ENCODE data around the gene RELB. TPM values are rescaled to one million over a fixed set of nuclear protein-coding genes. Genes with fewer than 3 reads are reported as not detected.

The RELB gene
- total and polyA plus RNA-seq, 9 of the 15 experiments (the other 6 are each of a cell fraction or from before 2014, with no cell fraction given): 0.15 to 1.1 (median 0.28) TPM; not detected in 2

DNA sequence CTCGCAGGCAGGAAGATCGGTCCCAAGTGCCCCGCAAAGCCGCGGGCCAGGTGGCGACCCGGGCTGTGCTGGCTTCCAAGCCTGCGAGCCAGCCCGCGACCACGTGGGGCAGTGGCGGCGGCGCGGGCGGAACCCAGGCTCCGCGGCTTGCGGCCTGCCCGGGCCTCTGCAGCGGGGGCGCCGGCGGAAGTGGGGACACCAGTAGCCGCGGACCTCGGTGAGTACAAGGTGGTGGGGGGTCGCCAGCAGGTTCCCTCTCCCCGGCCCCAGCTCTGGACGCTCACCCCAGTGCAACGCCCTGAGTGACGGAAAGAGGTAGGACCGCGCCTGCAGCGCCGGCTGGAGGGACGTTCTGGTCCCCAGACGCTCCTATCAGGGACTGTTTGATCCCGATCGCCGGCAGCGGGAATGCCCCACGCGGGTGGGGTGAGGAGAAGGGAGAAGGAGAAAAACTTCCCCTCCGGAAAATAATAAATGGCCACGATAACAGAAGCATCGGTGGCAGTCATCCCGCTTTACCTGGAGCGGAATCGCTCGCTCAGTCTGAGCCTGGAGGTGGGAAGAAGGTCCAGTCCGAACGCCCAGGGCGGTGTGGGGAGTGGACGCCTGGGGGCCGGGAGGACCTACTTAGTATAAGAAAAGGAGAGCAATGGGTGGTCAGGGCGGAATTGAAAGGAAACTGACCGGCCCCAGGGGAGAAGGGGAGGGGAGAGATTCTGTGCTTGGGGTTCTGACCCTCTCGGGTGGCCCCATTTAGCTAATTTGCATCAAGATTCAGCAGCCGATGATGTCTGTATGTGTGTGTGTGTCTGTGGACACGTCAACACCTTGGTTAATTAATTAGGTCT, 78.0 kb downstream of the RELB start, which contains the start of gene GEMIN7 (continued):
- TF ChIP-seq, protein P1, sequence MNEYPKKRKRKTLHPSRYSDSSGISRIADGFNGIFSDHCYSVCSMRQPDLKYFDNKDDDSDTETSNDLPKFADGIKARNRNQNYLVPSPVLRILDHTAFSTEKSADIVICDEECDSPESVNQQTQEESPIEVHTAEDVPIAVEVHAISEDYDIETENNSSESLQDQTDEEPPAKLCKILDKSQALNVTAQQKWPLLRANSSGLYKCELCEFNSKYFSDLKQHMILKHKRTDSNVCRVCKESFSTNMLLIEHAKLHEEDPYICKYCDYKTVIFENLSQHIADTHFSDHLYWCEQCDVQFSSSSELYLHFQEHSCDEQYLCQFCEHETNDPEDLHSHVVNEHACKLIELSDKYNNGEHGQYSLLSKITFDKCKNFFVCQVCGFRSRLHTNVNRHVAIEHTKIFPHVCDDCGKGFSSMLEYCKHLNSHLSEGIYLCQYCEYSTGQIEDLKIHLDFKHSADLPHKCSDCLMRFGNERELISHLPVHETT (CRISPR knock-in tag; conservative IDR thresholded peaks at IDR 0.05 in 1 of 2, IDR thresholded peaks at IDR 0.05 in 1 of 2): peak in 1 of 2 experiments; percentile 66; a peak in 1 of 4 replicates
- TF ChIP-seq EGR1 (conservative IDR thresholded peaks at IDR 0.05) (no peak; the same call in 1 of the 2 replicates), ZSCAN32 (CRISPR knock-in tag; IDR thresholded peaks at IDR 0.05) (peak; percentile 37; the same call in 1 of the 2 replicates), ZNF197 (CRISPR knock-in tag; IDR thresholded peaks at IDR 0.05; ENCODE audit: low read depth) (no peak), CHD1 (IDR thresholded peaks at IDR 0.05; ENCODE audit: low read length) (no peak), STAG1 (CRISPR knock-in tag; IDR thresholded peaks at IDR 0.05; ENCODE audit: borderline replicate concordance) (peak; percentile 38; the same call in 1 of the 2 replicates), TFAM (CRISPR knock-in tag; conservative IDR thresholded peaks at IDR 0.05) (no peak), MYNN (IDR thresholded peaks at IDR 0.05) (no peak; the same call in 1 of the 2 replicates), MYNN (CRISPR knock-in tag; IDR thresholded peaks at IDR 0.05) (no peak), DACH1 (IDR thresholded peaks at IDR 0.05; ENCODE audit: partially characterized antibody) (peak; percentile 46)
- TF ChIP-seq, protein P2, sequence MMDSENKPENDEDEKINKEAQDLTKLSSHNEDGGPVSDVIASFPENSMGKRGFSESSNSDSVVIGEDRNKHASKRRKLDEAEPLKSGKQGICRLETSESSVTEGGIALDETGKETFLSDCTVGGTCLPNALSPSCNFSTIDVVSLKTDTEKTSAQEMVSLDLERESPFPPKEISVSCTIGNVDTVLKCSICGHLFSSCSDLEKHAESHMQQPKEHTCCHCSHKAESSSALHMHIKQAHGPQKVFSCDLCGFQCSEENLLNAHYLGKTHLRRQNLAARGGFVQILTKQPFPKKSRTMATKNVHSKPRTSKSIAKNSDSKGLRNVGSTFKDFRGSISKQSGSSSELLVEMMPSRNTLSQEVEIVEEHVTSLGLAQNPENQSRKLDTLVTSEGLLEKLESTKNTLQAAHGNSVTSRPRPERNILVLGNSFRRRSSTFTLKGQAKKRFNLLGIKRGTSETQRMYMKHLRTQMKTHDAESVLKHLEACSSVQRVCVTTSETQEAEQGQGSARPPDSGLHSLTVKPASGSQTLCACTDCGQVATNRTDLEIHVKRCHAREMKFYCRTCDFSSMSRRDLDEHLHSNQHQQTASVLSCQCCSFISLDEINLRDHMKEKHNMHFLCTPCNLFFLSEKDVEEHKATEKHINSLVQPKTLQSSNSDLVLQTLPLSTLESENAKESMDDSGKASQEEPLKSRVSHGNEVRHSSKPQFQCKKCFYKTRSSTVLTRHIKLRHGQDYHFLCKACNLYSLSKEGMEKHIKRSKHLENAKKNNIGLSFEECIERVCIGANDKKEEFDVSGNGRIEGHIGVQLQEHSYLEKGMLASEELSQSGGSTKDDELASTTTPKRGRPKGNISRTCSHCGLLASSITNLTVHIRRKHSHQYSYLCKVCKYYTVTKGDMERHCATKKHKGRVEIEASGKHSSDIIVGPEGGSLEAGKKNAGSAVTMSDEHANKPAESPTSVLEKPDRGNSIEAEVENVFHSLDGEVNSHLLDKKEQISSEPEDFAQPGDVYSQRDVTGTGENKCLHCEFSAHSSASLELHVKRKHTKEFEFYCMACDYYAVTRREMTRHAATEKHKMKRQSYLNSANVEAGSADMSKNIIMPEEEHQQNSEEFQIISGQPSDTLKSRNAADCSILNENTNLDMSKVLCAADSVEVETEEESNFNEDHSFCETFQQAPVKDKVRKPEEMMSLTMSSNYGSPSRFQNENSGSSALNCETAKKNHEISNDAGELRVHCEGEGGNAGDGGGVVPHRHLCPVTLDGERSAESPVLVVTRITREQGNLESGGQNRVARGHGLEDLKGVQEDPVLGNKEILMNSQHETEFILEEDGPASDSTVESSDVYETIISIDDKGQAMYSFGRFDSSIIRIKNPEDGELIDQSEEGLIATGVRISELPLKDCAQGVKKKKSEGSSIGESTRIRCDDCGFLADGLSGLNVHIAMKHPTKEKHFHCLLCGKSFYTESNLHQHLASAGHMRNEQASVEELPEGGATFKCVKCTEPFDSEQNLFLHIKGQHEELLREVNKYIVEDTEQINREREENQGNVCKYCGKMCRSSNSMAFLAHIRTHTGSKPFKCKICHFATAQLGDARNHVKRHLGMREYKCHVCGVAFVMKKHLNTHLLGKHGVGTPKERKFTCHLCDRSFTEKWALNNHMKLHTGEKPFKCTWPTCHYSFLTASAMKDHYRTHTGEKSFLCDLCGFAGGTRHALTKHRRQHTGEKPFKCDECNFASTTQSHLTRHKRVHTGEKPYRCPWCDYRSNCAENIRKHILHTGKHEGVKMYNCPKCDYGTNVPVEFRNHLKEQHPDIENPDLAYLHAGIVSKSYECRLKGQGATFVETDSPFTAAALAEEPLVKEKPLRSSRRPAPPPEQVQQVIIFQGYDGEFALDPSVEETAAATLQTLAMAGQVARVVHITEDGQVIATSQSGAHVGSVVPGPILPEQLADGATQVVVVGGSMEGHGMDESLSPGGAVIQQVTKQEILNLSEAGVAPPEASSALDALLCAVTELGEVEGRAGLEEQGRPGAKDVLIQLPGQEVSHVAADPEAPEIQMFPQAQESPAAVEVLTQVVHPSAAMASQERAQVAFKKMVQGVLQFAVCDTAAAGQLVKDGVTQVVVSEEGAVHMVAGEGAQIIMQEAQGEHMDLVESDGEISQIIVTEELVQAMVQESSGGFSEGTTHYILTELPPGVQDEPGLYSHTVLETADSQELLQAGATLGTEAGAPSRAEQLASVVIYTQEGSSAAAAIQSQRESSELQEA (IDR thresholded peaks at IDR 0.05; ENCODE audit: low read depth): no peak
- TF ChIP-seq, protein P3, sequence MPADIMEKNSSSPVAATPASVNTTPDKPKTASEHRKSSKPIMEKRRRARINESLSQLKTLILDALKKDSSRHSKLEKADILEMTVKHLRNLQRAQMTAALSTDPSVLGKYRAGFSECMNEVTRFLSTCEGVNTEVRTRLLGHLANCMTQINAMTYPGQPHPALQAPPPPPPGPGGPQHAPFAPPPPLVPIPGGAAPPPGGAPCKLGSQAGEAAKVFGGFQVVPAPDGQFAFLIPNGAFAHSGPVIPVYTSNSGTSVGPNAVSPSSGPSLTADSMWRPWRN (IDR thresholded peaks at IDR 0.05; ENCODE audit: low read depth): no peak
- TF ChIP-seq, protein P4, sequence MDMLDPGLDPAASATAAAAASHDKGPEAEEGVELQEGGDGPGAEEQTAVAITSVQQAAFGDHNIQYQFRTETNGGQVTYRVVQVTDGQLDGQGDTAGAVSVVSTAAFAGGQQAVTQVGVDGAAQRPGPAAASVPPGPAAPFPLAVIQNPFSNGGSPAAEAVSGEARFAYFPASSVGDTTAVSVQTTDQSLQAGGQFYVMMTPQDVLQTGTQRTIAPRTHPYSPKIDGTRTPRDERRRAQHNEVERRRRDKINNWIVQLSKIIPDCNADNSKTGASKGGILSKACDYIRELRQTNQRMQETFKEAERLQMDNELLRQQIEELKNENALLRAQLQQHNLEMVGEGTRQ (CRISPR knock-in tag; IDR thresholded peaks at IDR 0.05): peak; percentile 83
- TF ChIP-seq, protein P5, sequence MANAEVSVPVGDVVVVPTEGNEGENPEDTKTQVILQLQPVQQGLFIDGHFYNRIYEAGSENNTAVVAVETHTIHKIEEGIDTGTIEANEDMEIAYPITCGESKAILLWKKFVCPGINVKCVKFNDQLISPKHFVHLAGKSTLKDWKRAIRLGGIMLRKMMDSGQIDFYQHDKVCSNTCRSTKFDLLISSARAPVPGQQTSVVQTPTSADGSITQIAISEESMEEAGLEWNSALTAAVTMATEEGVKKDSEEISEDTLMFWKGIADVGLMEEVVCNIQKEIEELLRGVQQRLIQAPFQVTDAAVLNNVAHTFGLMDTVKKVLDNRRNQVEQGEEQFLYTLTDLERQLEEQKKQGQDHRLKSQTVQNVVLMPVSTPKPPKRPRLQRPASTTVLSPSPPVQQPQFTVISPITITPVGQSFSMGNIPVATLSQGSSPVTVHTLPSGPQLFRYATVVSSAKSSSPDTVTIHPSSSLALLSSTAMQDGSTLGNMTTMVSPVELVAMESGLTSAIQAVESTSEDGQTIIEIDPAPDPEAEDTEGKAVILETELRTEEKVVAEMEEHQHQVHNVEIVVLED (CRISPR knock-in tag; IDR thresholded peaks at IDR 0.05): peak; percentile 66

Measured in K562 (cell line).